Tibial nerve (tissue), 3 donors: Measurements from ENCODE around the gene PIK3R3.

ENCODE experiments used
- POLR2A ChIP-seq, 2 donors: fragments of 450-650 bp; IDR thresholded peaks; one replicate each; pipeline ENCODE4 v1.6.1; 2017; ENCODE audit warnings: antibody characterized with exemption in 2 of 2, mild to moderate bottlenecking in 2 of 2, moderate library complexity in 2 of 2
- TF ChIP-seq, protein P1 (sequence below), 5 experiments: fragments of 200-600 bp in 3 of 5; fragments of 450-650 bp in 2 of 5; sonication (generic) in 3 of 5; IDR thresholded peaks; one replicate each; pipeline ENCODE4 v1.5.1; 2016 to 2019; ENCODE audit warnings: antibody characterized with exemption in 5 of 5, mild to moderate bottlenecking in 3 of 5, moderate library complexity in 2 of 5

DNA sequence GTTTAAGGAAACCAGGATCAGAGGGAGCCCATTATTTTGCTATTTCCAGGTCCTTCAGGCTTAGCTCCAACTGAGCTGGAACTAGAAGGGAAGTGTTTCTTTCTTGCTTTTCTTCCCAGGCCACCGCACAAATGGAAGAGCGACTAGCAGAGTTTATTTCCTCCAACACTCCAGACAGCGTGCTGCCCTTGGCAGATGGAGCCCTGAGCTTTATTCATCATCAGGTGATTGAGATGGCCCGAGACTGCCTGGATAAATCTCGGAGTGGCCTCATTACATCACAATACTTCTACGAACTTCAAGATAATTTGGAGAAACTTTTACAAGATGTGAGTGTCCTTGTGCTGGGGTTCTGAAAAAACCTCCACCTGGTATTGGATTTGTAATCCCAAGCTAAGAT is 121.8 kb downstream of the PIK3R3 start:
- TF ChIP-seq POLR2A (IDR thresholded peaks at IDR 0.05) = no peak
- TF ChIP-seq, protein P1, sequence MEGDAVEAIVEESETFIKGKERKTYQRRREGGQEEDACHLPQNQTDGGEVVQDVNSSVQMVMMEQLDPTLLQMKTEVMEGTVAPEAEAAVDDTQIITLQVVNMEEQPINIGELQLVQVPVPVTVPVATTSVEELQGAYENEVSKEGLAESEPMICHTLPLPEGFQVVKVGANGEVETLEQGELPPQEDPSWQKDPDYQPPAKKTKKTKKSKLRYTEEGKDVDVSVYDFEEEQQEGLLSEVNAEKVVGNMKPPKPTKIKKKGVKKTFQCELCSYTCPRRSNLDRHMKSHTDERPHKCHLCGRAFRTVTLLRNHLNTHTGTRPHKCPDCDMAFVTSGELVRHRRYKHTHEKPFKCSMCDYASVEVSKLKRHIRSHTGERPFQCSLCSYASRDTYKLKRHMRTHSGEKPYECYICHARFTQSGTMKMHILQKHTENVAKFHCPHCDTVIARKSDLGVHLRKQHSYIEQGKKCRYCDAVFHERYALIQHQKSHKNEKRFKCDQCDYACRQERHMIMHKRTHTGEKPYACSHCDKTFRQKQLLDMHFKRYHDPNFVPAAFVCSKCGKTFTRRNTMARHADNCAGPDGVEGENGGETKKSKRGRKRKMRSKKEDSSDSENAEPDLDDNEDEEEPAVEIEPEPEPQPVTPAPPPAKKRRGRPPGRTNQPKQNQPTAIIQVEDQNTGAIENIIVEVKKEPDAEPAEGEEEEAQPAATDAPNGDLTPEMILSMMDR (IDR thresholded peaks at IDR 0.05) = no peak
